Measurements from ENCODE around the gene HCN3. TPM values are rescaled to one million over a fixed set of nuclear protein-coding genes. Genes with fewer than 3 reads are reported as not detected.

HCN3 gene
- total RNA-seq, 1 experiment from 2014 or later = 19.6 TPM

DNA sequence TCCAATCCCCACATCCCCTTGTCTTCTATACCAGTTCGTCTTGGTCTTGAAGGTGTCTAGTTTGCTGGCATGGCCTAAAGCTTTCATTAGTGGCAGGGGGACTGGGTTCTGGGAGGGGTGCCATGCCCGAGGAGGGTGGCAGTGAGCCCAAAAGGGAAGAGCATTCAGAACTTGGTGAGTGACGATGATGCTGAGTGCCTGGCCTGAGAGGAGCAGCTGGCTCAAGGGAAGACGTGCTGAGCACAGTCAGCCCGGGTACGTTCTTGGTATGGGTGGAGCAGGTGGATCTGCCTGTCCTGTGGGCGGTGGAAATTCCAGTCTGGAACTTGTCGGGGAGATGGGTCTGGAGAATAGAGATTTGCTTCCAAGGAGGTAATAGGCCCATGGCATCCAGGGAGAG, 36.0 kb downstream of the HCN3 start:
- H3K4me1 Mint-ChIP-seq (ENCODE audit: low read depth, unreplicated experiment) = peaks cover 34% of the 10 kb centered on the region
- H3K9me3 Mint-ChIP-seq (ENCODE audit: low read depth, unreplicated experiment) = no peaks in the 10 kb centered on the region
- H3K27me3 Mint-ChIP-seq (ENCODE audit: unreplicated experiment) = no peaks in the 10 kb centered on the region
- no peak overlapping the region for H3K4me3 Mint-ChIP-seq (ENCODE audit: low read depth, unreplicated experiment)
- no TSS peak for BruUV-seq (replicated peaks)
- no peak for DNase-seq
- TF ChIP-seq, protein P1, sequence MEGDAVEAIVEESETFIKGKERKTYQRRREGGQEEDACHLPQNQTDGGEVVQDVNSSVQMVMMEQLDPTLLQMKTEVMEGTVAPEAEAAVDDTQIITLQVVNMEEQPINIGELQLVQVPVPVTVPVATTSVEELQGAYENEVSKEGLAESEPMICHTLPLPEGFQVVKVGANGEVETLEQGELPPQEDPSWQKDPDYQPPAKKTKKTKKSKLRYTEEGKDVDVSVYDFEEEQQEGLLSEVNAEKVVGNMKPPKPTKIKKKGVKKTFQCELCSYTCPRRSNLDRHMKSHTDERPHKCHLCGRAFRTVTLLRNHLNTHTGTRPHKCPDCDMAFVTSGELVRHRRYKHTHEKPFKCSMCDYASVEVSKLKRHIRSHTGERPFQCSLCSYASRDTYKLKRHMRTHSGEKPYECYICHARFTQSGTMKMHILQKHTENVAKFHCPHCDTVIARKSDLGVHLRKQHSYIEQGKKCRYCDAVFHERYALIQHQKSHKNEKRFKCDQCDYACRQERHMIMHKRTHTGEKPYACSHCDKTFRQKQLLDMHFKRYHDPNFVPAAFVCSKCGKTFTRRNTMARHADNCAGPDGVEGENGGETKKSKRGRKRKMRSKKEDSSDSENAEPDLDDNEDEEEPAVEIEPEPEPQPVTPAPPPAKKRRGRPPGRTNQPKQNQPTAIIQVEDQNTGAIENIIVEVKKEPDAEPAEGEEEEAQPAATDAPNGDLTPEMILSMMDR (IDR thresholded peaks at IDR 0.05; ENCODE audit: unreplicated experiment) = no peak
- H3K27ac Mint-ChIP-seq (ENCODE audit: unreplicated experiment) = no peak overlapping the region
- intact Hi-C loops (cut with micrococcal nuclease; ENCODE audit: unreplicated experiment) = no loop called here
- CTCF ChIA-PET = interaction anchor here (0.7 kb wide), 1 partner anchor 336 kb away, joined by 5 read pairs; no protein-coding TSS in a partner anchor
- peaks cover 88% of the 10 kb centered on the region for H3K36me3 Mint-ChIP-seq (ENCODE audit: insufficient read depth, unreplicated experiment)

DNA sequence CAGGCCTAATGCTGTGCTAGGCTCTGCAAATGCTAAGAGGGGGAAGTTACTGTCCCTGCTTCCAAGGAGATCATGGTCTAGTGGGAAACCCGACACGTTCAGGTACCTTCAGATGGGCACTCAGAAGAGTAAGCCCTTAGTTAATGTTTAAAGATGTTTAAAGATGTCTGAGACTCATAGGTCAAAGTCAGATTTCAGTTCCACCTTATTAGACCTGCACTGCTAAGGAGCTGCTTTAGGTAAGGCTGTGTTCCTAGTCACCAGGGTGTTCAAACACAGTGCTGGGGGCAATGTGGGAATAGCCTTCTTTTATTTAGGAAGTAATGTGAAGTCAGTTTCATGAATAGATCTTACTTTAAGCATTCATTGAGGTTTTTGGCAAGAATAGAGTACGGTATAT, 39.7 kb downstream of the HCN3 start:
- no peaks in the 10 kb centered on the region for H3K9me3 Mint-ChIP-seq (ENCODE audit: low read depth, unreplicated experiment)
- H3K27ac Mint-ChIP-seq (ENCODE audit: unreplicated experiment) = no peak overlapping the region
- H3K27me3 Mint-ChIP-seq (ENCODE audit: unreplicated experiment) = no peaks in the 10 kb centered on the region
- intact Hi-C loops (cut with micrococcal nuclease; ENCODE audit: unreplicated experiment) = no loop called here
- TF ChIP-seq, protein P1 (IDR thresholded peaks at IDR 0.05; ENCODE audit: unreplicated experiment) = no peak
- CTCF ChIA-PET = interaction anchor here (0.6 kb wide), 1 partner anchor 20 kb away, joined by 3 read pairs; no protein-coding TSS in a partner anchor
- H3K4me3 Mint-ChIP-seq (ENCODE audit: low read depth, unreplicated experiment) = no peak overlapping the region
- DNase-seq = no peak
- BruUV-seq (replicated peaks) = no TSS peak
- H3K36me3 Mint-ChIP-seq (ENCODE audit: insufficient read depth, unreplicated experiment) = peaks cover 88% of the 10 kb centered on the region
- H3K4me1 Mint-ChIP-seq (ENCODE audit: low read depth, unreplicated experiment) = peaks cover 40% of the 10 kb centered on the region

DNA sequence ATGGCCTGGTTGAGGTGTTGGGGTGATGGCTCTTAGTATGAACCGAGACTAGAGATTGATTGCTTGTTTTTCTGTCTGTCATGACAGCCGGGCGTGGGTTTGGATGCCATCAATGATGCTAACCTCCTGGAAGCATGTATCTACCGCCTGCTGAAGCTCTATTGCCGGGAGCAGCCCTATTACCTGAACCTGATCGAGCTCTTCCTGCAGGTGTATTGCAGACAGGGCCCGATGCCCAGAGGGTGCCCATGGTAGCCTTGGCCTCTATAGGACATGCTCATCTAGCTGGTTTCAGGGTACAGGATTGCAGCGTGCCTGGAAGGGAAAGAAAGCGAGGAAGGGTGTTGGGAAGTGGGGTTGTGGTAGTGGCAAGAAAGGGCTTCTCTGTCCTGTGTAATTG, 40.8 kb downstream of the HCN3 start:
- DNase-seq = no peak
- BruUV-seq (replicated peaks) = no TSS peak
- CTCF ChIA-PET = no interaction called here
- intact Hi-C loops (cut with micrococcal nuclease; ENCODE audit: unreplicated experiment) = no loop called here
- H3K27ac Mint-ChIP-seq (ENCODE audit: unreplicated experiment) = peak overlapping the region; percentile 79
- H3K27me3 Mint-ChIP-seq (ENCODE audit: unreplicated experiment) = no peaks in the 10 kb centered on the region
- H3K4me3 Mint-ChIP-seq (ENCODE audit: low read depth, unreplicated experiment) = no peak overlapping the region
- H3K4me1 Mint-ChIP-seq (ENCODE audit: low read depth, unreplicated experiment) = peaks cover 39% of the 10 kb centered on the region
- no peaks in the 10 kb centered on the region for H3K9me3 Mint-ChIP-seq (ENCODE audit: low read depth, unreplicated experiment)
- peaks cover 88% of the 10 kb centered on the region for H3K36me3 Mint-ChIP-seq (ENCODE audit: insufficient read depth, unreplicated experiment)
- TF ChIP-seq, protein P1 (IDR thresholded peaks at IDR 0.05; ENCODE audit: unreplicated experiment) = no peak

DNA sequence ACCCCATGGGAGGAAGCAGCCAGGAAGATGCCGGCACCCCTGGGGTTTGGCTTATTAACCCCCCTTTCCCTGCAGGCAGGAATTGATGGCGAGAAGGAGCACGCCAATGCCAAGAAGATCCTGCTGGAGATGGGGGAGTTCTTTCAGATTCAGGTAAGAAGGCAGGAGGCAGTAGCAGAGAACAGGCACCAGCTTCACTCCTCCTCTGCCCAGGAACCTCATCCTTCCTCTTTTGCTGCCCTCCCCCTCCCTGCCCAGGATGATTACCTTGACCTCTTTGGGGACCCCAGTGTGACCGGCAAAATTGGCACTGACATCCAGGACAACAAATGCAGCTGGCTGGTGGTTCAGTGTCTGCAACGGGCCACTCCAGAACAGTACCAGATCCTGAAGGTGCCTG, 42.3 kb downstream of the HCN3 start:
- BruUV-seq (replicated peaks) = no TSS peak
- TF ChIP-seq, protein P1 (IDR thresholded peaks at IDR 0.05; ENCODE audit: unreplicated experiment) = no peak
- CTCF ChIA-PET = no interaction called here
- DNase-seq = no peak
- no peaks in the 10 kb centered on the region for H3K9me3 Mint-ChIP-seq (ENCODE audit: low read depth, unreplicated experiment)
- peak overlapping the region; percentile 79 for H3K27ac Mint-ChIP-seq (ENCODE audit: unreplicated experiment)
- no peak overlapping the region for H3K4me3 Mint-ChIP-seq (ENCODE audit: low read depth, unreplicated experiment)
- peaks cover 32% of the 10 kb centered on the region for H3K4me1 Mint-ChIP-seq (ENCODE audit: low read depth, unreplicated experiment)
- H3K27me3 Mint-ChIP-seq (ENCODE audit: unreplicated experiment) = no peaks in the 10 kb centered on the region
- intact Hi-C loops (cut with micrococcal nuclease; ENCODE audit: unreplicated experiment) = no loop called here
- H3K36me3 Mint-ChIP-seq (ENCODE audit: insufficient read depth, unreplicated experiment) = peaks cover 90% of the 10 kb centered on the region

Data from Calu3 (cell line).